Stimulated activated CD4-positive, alpha-beta T cell treated with anti-CD3 and anti-CD28 coated beads, Interleukin-4, amount 100 ng/mL, for 48 hours (primary cell): Measurements from ENCODE around the gene DDX18.
"Not testable (repeated sequence)": the region's sequence is repeated elsewhere in the genome, so short reads cannot be mapped to it uniquely, and the experiment has no call there.

Experiments
- DNase-seq, 2 donors: peaks; one replicate each; pipeline ENCODE4 v3.0.0-alpha.2; 2020; ENCODE audit warnings: low read depth in 2 of 2

DDX18 gene

GRCh38 chr2:117814417-117815264 is at the start of gene DDX18:
Gene DDX18, plus strand, starts transcription at chr2:117814691. Its CDS starts 87 bp downstream, at chr2:117814778.
- peak; percentile 91 to 96 for DNase-seq

GRCh38 chr2:117770730-117771129 is 43.8 kb upstream of the DDX18 start:
- DNase-seq: no peak

GRCh38 chr2:117771969-117772630 is 42.4 kb upstream of the DDX18 start:
- DNase-seq: no peak

DNA sequence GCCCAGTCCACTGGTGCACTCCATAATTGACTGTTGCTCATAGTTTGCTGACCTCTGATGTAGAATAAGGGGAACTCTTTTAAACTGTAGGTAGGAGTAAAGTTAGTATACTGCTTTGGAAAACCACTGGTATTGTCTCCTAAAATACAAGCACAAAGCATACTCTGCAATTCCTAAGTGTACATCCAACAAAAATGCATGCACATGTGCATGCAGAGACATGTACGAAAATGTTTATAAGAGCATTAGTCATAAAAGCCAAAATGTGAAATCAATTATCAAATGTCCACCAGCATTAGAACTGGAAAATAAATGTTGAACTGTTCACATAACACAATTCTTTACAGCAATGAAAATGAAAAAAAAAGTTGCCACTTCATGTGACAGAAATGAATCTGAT is 39.8 kb upstream of the DDX18 start:
- DNase-seq: no peak

DNA sequence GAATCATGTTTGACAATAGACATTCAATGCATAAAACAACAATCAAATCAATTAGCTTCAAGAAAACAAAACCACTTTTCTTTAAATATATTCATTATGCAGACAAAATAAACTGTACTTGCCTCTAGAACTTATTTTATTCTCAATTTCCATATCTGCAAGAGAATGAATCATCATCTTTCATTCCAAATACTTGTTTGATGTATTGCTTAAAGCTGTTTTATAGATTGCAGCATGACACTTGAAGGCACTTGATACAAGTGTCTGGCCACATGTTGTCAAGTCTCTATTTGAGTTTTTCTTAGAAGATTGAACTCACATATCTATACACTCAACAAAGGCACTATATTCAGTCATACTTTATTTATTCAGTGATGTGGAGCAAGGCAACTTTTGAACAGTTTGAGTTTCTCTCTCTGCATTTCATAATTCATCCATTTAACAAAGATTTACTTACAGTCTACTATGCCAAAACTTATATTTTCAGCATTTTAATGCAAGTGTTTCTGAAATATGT is 38.7 kb upstream of the DDX18 start:
- DNase-seq: no peak

GRCh38 chr2:117776888-117777287 is 37.6 kb upstream of the DDX18 start:
- DNase-seq: no peak

DNA sequence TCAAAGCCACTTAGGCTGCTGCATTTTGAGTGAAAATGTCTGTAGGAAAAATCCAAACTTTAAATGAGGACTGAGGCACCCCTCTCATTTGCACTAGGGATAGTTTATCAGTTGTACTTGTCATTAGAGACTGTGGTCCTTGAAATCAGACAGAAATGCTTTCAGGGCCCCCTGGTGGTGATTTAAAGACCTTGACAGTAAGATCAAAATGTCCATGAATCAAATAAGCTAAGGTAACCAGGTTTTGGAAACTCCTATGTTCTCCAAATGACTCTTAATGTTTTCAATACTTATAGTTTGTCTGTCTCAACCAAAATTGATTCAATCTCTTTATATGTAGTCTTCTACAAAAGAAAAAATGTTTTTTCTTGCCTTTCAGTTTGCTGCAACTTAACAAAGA is 28.8 kb upstream of the DDX18 start:
- DNase-seq: peak; percentile 6 to 19

GRCh38 chr2:117786520-117786919 is 28.0 kb upstream of the DDX18 start:
- DNase-seq: no peak

DNA sequence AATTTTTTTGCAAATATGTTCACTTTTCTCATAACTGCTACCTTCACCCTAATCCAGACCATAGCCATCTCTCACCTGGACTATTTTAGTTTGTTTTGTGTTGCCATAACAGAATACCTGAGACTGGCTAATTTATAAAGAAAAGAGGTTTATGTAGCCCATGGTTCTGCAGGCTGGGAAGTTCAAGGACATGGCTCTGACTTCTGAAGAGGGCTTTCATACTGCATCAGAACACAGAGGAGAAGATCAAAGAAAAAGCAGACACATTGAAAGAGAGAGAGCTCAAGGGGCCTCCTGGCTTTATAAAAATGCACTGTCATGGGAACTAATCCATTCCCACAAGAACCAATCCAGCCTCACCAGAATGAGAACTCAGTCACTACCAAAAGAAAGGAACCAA is 25.0 kb upstream of the DDX18 start:
- DNase-seq: no peak

- no peak for DNase-seq
Observed at GRCh38 chr2:117794668-117795067, 19.8 kb upstream of the DDX18 start.

DNA sequence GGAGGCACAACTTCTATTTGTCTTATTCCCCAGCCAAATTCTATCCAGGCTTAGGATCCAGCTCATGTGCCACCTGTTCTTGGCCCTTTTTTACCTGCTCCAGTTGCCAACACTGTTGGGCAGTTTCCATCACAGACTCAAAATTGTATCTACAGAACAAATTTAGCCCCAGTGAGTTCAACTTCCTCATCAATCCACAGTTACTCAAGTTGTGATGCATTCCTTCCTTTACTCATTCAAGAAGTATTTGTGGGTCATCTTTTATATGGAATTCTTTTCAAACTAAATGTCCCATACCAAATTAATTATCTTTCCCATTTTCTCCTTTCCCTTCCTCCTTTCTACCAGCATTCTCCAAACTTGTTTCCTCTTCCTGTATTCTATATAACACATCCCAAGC is 12.7 kb upstream of the DDX18 start:
- DNase-seq: no peak

DNA sequence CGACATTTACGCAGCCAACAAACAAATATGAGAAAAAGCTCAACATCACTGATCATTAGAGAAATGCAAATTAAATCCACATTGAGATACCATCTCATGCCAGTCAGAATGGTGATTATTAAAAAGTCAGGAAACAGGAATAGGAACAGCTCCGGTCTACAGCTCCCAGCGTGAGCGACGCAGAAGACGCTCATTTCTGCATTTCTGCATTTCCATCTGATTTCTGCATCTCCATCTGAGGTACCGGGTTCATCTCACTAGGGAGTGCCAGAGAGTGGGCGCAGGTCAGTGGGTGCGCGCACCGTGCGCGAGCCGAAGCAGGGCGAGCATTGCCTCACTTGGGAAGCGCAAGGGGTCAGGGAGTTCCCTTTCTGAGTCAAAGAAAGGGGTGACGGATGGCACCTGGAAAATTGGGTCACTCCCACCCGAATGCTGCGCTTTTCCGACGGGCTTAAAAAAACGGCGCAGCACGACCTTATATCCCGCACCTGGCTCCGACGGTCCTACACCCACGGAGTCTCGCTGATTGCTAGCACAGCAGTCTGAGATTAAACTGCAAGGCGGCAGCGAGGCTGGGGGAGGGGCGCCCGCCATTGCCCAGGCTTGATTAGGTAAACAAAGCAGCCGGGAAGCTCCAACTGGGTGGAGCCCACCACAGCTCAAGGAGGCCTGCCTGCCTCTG is 10.7 kb upstream of the DDX18 start:
- DNase-seq: not testable (repeated sequence)

- DNase-seq: no peak
Observed at GRCh38 chr2:117812443-117812842, 2.0 kb upstream of the DDX18 start.

DNA sequence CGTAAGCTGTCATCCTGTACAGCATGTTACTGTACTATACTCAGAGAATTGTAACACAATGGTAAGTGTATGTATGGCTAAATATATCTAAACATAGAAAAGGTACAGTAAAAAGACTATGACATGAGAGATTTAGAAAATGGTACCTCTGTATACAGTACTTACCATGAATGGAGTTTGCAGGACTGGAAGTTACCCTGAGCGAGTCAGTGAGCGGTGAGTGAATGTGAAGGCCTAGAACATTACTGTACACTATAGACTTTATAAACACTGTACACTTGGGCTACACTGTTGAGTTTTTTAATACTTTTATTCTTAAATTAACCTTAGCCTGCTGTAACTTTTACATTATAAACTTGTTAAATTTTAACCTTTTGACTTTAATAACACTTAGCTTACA is 1.5 kb downstream of the DDX18 start:
- DNase-seq: no peak

DNA sequence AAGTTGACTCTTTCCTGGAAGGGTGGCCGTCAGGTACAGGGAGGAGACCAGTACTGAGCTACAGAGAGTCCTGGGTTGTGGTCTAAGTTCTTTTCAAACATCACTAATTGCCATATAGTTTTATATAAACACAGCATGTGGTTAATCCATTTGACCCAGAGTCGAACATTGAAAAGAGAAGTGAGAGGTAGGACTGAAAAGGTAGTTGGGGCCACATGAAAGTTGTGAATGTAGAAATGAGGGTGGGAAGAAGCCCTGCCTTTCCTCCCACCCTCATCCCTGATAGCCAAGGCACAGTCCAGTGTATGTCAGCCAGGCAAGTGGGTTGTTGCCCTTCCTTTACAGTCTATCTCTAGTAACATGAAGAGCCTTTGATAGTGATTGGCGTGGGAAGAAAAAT is 4.4 kb downstream of the DDX18 start:
- no peak for DNase-seq

- DNase-seq: no peak
Observed at GRCh38 chr2:117820444-117820843, 6.0 kb downstream of the DDX18 start.

GRCh38 chr2:117825437-117825836 is 10.9 kb downstream of the DDX18 start:
- no peak for DNase-seq

DNA sequence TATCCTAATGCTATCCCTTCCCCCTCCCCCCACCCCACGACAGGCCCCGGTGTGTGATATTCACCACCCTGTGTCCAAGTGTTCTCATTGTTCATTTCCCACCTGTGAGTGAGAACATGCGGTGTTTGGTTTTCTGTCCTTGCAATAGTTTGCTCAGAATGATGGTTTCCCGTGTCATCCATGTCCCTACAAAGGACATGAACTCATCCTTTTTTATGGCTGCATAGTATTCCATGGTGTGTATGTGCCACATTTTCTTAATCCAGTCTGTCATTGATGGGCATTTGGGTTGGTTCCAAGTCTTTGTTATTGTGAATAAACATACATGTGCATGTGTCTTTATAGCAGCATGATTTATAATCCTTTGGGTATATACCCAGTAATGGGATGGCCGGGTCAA is 13.0 kb downstream of the DDX18 start:
- not testable (repeated sequence) for DNase-seq

DNA sequence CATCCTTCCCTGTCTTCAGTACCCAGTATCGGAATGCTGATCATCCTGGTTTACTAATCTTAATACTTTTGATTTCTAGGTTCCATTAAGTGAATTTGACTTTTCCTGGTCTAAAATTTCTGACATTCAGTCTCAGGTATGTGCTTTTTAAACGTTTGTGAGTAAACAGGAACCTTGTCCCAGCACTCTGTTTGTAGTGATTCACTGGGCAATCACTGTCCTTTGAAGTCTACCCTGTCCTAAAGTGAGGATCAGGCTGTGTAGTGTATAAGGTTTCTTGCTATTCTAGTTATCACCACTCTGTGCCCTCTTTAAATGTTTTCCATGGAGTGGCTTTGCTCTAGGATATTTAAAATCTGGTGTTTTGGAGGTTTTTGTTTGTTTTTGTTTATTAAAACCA is 14.4 kb downstream of the DDX18 start:
- no peak for DNase-seq

DNA sequence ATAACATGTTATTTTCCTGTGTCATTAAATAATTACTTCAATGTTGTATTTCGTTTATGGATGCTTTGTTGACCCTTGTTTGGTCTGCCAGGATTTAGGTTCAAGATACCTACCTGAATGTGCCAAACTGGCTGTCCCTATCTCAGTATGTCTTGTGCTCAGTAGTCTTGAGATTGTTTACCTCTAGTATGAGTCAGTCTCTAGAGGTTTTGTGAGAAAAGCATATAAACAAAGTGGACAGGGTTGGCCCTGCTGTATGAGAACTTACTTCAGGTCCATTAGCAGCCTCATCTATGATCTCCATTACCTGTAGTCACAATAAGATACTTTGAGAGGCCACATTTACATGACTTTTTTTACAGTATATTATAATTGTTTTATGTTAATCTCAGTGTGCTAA is 17.8 kb downstream of the DDX18 start:
- no peak for DNase-seq

DNA sequence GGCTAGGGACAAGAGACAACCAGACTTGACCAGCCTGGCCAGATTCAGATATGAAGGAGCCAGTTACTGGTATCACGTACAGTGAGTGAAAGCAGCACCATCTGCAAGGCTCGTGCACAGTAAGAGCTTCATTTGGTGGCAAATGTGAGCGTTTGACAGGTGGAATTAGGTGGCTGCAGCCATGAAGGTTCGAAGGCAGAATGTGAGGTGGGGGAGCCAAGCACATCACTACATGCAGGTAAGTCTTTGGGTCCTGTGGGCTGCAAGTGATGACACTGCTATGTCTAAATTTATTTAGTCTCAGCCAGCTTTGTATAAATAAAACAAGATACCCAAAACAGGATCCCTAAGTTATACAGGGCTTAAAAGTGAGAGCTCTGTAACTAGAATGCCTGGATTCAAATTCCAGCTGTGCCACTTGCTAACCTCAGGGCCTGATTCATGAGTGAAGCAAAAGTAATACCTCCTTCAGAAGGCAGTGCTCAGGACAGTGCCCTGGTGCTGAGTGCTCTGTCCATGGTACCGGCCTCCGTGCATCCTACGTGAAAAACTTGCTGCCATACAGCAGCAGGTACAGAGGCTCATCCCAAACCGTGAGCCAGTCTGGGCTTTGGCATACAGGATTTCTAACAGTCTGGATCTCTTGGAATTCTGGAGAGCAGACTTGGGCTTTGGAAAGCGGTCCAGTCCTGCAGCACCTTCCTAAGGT is 18.6 kb downstream of the DDX18 start:
- DNase-seq: no peak

- DNase-seq: no peak
Observed at GRCh38 chr2:117833911-117834310, 19.4 kb downstream of the DDX18 start.
